ENCODE data around the gene MTOR.
A peak's percentile ranks its signal among the peaks of the same experiment; 100 is the strongest.

MTOR gene

GRCh38 chr1:11156441-11156840 lies 105.9 kb downstream of the MTOR start:
- TF ChIP-seq CTCF (conservative IDR thresholded peaks at IDR 0.05) (no peak), ZFX (IDR thresholded peaks at IDR 0.05) (no peak)
- no peak overlapping the region for H3K27ac ChIP-seq

GRCh38 chr1:11153184-11153583 lies 109.2 kb downstream of the MTOR start:
- no peak for TF ChIP-seq ZFX (IDR thresholded peaks at IDR 0.05)
- no peak for TF ChIP-seq CTCF (conservative IDR thresholded peaks at IDR 0.05)
- H3K27ac ChIP-seq: no peak overlapping the region

GRCh38 chr1:11152755-11153154 lies 109.6 kb downstream of the MTOR start:
- TF ChIP-seq ZFX (IDR thresholded peaks at IDR 0.05) (no peak), CTCF (conservative IDR thresholded peaks at IDR 0.05) (no peak)
- peak overlapping the region; percentile 39 for H3K27ac ChIP-seq

GRCh38 chr1:11151826-11152612 lies 110.3 kb downstream of the MTOR start:
- TF ChIP-seq ZFX (IDR thresholded peaks at IDR 0.05) (no peak), CTCF (conservative IDR thresholded peaks at IDR 0.05) (no peak)
- peak overlapping the region; percentile 39 for H3K27ac ChIP-seq

GRCh38 chr1:11151114-11151513 lies 111.2 kb downstream of the MTOR start:
- TF ChIP-seq CTCF (conservative IDR thresholded peaks at IDR 0.05): no peak
- TF ChIP-seq ZFX (IDR thresholded peaks at IDR 0.05): no peak

GRCh38 chr1:11150326-11150725 lies 112.0 kb downstream of the MTOR start:
- no peak for TF ChIP-seq ZFX (IDR thresholded peaks at IDR 0.05)
- TF ChIP-seq CTCF (conservative IDR thresholded peaks at IDR 0.05): no peak
- H3K27ac ChIP-seq: no peak overlapping the region

More at GRCh38 chr1:11151114-11151513, 111.2 kb downstream of the MTOR start:
- H3K27ac ChIP-seq: no peak overlapping the region; the same call in 1 of the 2 replicates

- TF ChIP-seq ZFX (IDR thresholded peaks at IDR 0.05) (no peak), CTCF (conservative IDR thresholded peaks at IDR 0.05) (no peak)
- H3K27ac ChIP-seq: no peak overlapping the region
These were observed 115.1 kb downstream of the MTOR start for GRCh38 chr1:11147197-11147770.
